Renal pelvis (tissue), 4 donors: ENCODE data around the gene ETV4. TPM values are rescaled to one million over a fixed set of nuclear protein-coding genes. Genes with fewer than 3 reads are reported as not detected.
"Not testable (repeated sequence)": the region's sequence is repeated elsewhere in the genome, so short reads cannot be mapped to it uniquely, and the experiment has no call there.

ENCODE experiments used
- DNase-seq: peaks from one replicate; pipeline ENCODE4 v3.0.0-alpha.2; 2013
- polyA plus RNA-seq, 3 donors: library from polyadenylated mRNA; unstranded; fragments of 120-200 nt; gene quantifications; one replicate each; pipeline ENCODE4 v1.2.1, GENCODE V29; 2013; ENCODE audit not compliant: insufficient read length in 3 of 3

ETV4 gene
- polyA plus RNA-seq, 3 donors: 39.7 to 49.8 (median 43.7) TPM

- DNase-seq: no peak
These were observed 24.8 kb downstream of the ETV4 start for GRCh38 chr17:43521389-43521788.

GRCh38 chr17:43517615-43518386, 28.3 kb downstream of the ETV4 start:
- no peak for DNase-seq

DNA sequence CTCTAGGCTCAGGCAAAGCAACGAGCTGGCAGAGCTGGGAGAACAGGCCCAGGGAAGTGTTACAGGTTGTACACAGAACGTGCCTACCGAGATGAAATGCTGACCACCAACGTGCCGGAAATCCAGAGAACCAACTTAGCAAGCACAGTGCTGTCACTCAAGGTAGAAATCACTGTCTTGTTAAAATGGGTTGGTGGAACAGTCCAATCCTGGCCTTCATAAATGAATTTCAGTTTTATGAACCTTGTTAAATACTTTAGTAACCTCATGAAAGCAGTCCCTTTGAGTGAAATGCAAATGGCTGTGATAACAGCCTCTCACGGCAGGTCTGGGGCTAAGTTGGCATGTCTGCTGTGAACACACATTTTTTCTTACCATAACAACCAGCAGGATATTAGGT, 29.0 kb downstream of the ETV4 start:
- DNase-seq: no peak

GRCh38 chr17:43515656-43516055, 30.5 kb downstream of the ETV4 start:
- DNase-seq: no peak

DNA sequence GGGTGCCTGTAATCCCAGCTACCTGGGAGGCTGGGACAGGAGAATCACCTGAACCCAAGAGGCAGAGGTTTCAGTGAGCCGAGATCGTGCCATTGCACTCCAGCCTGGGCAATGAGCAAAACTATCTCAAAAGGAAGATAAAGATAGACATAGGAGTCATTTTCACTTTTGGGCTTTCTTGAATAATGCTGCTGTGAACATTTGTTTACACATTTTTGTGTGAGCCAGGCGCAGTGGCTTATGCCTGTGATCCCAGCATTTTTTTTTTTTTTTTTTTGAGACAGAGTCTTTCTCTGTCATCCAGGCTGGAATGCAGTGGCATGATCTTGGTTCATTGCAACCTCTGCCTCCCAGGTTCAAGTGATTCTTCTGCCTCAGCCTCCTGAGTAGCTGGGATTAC, 34.9 kb downstream of the ETV4 start:
- not testable (repeated sequence) for DNase-seq

- DNase-seq: not testable (repeated sequence)
These were observed 36.7 kb downstream of the ETV4 start for GRCh38 chr17:43509440-43509839.

DNA sequence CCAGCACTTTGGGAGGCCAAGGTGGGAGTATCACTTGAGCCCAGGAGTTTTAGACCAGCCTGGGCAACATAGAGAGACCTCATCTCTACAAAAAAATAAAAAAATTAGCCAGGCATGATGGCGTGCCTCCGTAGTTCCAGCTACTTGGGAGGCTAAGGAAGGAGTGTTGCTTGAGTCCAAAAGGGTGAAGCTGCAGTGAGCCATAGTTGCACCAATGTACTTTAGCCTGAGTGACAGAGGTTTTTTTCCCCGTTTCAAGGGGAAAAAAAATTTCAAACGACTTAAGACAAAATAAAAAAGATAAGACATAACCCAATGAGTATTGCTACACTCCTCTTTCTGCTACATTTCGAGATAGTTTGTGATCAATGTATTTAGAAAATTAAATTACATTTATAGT, 55.5 kb downstream of the ETV4 start:
- no peak for DNase-seq

DNA sequence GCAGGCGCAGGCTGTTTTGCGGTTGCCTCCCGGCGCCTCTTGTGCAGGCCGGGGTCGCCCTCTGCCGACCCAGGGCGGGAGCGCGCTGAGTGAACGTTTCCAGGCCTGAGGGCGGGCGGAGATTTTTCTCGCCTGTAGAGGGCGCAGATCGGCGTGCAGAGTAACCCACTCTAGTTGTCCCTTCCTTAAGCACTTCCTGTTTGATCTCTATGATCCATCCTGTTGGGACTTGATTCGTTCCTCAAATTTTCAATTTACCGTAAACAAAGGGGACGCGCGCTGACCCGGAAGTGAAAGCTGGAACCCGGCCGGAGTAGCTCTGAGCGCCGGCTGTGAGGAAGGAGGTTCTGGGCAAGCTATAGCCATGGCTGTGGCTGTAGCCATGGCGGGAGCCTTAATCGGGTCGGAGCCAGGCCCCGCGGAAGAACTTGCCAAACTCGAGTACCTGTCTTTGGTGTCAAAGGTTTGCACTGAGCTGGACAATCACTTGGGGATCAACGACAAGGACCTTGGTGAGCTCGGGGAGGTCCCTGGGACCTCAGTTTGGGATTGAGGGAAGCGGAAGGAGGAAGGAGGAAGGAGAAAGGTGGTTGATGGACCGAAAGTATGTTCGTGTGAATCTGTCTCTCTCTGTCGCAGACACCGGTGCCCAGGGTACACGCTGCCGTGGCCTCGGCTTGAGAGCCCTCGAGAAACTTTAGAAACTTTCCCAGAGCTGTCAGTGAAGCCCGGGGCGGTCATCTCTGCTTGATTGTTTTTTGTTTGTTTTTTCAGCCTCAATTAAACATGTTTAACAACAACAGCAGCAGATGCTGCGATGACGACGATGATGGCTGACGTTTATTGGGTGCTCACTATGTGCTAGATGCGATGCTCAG, 62.2 kb downstream of the ETV4 start, which contains the start of gene DHX8:
Gene DHX8 (plus strand): TSS at position 302 of the 878 bp plus-strand sequence. CDS start 63 bp downstream, at position 365.
- DNase-seq: peak; percentile 98

DNA sequence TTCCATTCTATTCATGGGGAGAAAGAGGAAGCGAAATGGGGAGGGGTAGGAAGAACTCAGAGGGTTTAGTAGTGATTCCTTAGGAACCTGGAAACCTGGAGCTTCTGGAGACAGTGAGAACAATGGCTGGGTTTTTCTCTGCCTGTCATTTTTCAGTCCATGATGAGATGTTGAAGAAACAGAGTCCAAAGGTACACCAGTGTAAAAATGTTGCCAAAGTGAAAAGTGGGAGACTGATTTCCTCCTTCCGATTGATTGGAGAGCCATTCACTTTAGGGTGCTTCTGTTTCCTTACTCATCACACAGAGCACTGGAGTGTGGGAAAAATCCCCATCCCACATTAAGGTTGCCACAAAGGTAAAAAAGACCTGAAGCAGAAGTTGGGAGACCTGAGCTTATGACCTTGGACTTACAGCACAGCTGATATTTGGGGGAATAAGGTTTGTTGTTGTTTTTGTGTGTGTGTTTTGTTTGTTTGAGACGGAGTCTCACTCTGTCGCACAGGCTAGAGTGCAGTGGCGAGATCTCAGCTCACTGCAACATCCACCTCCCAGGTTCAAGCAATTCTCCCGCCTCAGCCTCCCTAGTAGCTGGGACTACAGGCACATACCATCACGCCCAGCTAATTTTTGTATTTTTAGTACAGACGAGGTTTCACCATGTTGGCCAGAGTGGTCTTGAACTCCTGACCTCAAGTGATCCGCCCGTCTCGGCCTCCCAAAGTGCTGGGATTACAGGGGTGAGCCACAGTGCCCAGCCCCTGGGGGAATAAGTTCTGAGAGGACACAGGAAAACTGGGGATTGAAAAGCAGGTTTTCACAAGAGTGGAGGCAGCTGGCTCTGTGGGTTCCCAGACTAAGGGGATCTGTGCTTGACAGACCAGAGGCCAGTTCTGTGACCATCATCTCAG, 63.8 kb downstream of the ETV4 start:
- DNase-seq: no peak

- DNase-seq: no peak
These were observed 66.2 kb downstream of the ETV4 start for GRCh38 chr17:43479948-43480347.

Other genes starting within 250 kb of the ETV4 start
- 10 to 100 TPM in 1 of 3 donors, 1 to 10 TPM in 2; 8.4 to 10.7 (median 9.7) TPM for gene ARL4D, start 147.3 kb downstream of the ETV4 start, polyA plus RNA-seq
- 10 to 100 TPM; 40.3 to 45.8 (median 41.3) TPM for gene DHX8, start 62.4 kb downstream of the ETV4 start, polyA plus RNA-seq
- 10 to 100 TPM in 2 of 3 donors, 1 to 10 TPM in 1; 5.8 to 16.1 (median 15.8) TPM for gene MEOX1, start 115.6 kb upstream of the ETV4 start, polyA plus RNA-seq
- gene SOST, start 212.5 kb upstream of the ETV4 start, polyA plus RNA-seq: 10 to 100 TPM; 51.8 to 59.3 (median 58.2) TPM
- 10 to 100 TPM; 58.0 to 59.0 (median 58.2) TPM for gene DUSP3, start 232.6 kb upstream of the ETV4 start, polyA plus RNA-seq
- under 1 TPM; 0.06 to 0.15 (median 0.10) TPM for gene CFAP97D1, start 234.1 kb upstream of the ETV4 start, polyA plus RNA-seq